ENCODE data around the gene OPRM1.

Gene OPRM1

DNA sequence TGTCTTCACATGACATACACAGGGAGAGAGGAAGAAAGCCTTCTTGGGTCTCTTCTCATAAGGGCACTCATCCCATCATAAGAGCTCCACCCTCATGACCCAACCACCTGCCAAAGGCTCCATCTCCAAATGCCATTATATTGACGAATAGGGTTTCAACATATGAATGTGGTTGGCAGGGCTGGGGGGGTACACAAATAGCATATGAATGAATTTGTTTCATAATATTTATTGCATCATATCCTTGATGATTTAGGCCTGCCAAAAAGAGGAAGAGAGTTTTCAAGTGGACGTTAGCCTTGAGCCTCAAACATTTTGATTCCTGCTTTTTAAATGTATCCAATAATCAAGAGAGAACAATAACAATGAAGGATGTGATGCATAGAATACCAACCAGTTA, 26.2 kb upstream of the OPRM1 start:
- Histone ChIP-seq H3K4me3 (ENCODE audit: insufficient read depth in 1 of 2, low read depth in 1 of 2, low read length in 2 of 2) (no peak overlapping the region), H2BK12ac (ENCODE audit: low read length in 2 of 2) (no peak overlapping the region), H3K23ac (ENCODE audit: low read length in 2 of 2) (no peak overlapping the region), H3K4me2 (ENCODE audit: low read length, poor library complexity, severe bottlenecking) (no peak overlapping the region), H2BK120ac (ENCODE audit: low read depth, low read length) (no peak overlapping the region), H3K14ac (ENCODE audit: low read length in 2 of 2) (no peak overlapping the region), H3K9me3 (ENCODE audit: control insufficient read depth, low read length) (no peaks in the 10 kb centered on the region), H3K36me3 (ENCODE audit: control insufficient read depth in 1 of 2, insufficient read depth in 2 of 2, low read depth in 1 of 2, low read length in 2 of 2) (no peaks in the 10 kb centered on the region), H3K4me1 (ENCODE audit: control insufficient read depth, insufficient read depth, low read depth, low read length) (no peaks in the 10 kb centered on the region), H3K27ac (ENCODE audit: low read length, poor library complexity, severe bottlenecking) (no peak overlapping the region), H4K91ac (ENCODE audit: low read length) (no peak overlapping the region), H4K8ac (ENCODE audit: low read length) (no peak overlapping the region), H3K79me1 (replicated peaks; ENCODE audit: low read length, poor library complexity, severe bottlenecking) (no peaks in the 10 kb centered on the region), H3K27me3 (ENCODE audit: control insufficient read depth in 1 of 2, insufficient read depth in 1 of 2, low read length in 2 of 2) (no peaks in the 10 kb centered on the region), H2AFZ (ENCODE audit: low read depth, low read length) (no peak overlapping the region), H2BK5ac (ENCODE audit: low read depth, low read length, poor library complexity, severe bottlenecking) (no peak overlapping the region), H3K18ac (ENCODE audit: low read depth in 1 of 2, low read length in 2 of 2) (no peak overlapping the region), H3K9ac (ENCODE audit: low read length) (no peak overlapping the region), H2AK5ac (ENCODE audit: low read length, severe bottlenecking) (no peak overlapping the region), H3K4ac (ENCODE audit: low read depth in 1 of 2, low read length in 2 of 2) (no peak overlapping the region), H2BK15ac (ENCODE audit: low read depth, poor library complexity, severe bottlenecking) (no peak overlapping the region)
- DNase-seq, result no peak
- WGBS, result no CpG with 5 or more reads among the region's 2 CpGs

DNA sequence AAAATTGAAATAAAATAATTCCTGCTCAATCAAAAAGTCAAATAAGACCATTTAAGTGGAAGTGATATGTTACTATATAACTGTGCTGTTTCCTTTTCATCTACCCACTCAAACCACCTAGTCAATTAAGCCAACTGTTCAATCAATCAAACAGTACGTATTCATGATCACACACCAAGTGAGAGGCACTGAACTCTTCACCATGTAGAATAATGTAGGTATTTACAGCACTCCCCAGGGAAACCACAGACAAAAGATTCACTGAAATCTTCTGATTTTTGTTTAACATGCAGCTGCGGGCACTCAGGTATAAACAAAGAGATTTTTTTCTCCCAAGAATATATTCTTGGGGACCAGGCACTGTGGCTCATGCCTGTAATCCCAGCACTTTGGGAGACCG, 21.3 kb upstream of the OPRM1 start:
- H3K9ac ChIP-seq (ENCODE audit: low read length), result no peak overlapping the region
- no peak overlapping the region for H3K4me3 ChIP-seq (ENCODE audit: insufficient read depth in 1 of 2, low read depth in 1 of 2, low read length in 2 of 2)
- H2BK12ac ChIP-seq (ENCODE audit: low read length in 2 of 2), result no peak overlapping the region
- H3K4me2 ChIP-seq (ENCODE audit: low read length, poor library complexity, severe bottlenecking), result no peak overlapping the region
- no peaks in the 10 kb centered on the region for H3K79me1 ChIP-seq (replicated peaks; ENCODE audit: low read length, poor library complexity, severe bottlenecking)
- no peaks in the 10 kb centered on the region for H3K27me3 ChIP-seq (ENCODE audit: control insufficient read depth in 1 of 2, insufficient read depth in 1 of 2, low read length in 2 of 2)
- H3K14ac ChIP-seq (ENCODE audit: low read length in 2 of 2), result no peak overlapping the region
- H3K36me3 ChIP-seq (ENCODE audit: control insufficient read depth in 1 of 2, insufficient read depth in 2 of 2, low read depth in 1 of 2, low read length in 2 of 2), result no peaks in the 10 kb centered on the region
- no peak overlapping the region for H2BK15ac ChIP-seq (ENCODE audit: low read depth, poor library complexity, severe bottlenecking)
- H4K91ac ChIP-seq (ENCODE audit: low read length), result no peak overlapping the region
- H3K18ac ChIP-seq (ENCODE audit: low read depth in 1 of 2, low read length in 2 of 2), result no peak overlapping the region
- H4K8ac ChIP-seq (ENCODE audit: low read length), result no peak overlapping the region
- no peak overlapping the region for H2BK5ac ChIP-seq (ENCODE audit: low read depth, low read length, poor library complexity, severe bottlenecking)
- H3K27ac ChIP-seq (ENCODE audit: low read length, poor library complexity, severe bottlenecking), result no peak overlapping the region
- H2AFZ ChIP-seq (ENCODE audit: low read depth, low read length), result no peak overlapping the region
- WGBS, result 70% methylated on average over 3 of the region's 3 CpGs
- no peak overlapping the region for H2AK5ac ChIP-seq (ENCODE audit: low read length, severe bottlenecking)
- no peak overlapping the region for H2BK120ac ChIP-seq (ENCODE audit: low read depth, low read length)
- H3K23ac ChIP-seq (ENCODE audit: low read length in 2 of 2), result no peak overlapping the region
- no peak overlapping the region for H3K4ac ChIP-seq (ENCODE audit: low read depth in 1 of 2, low read length in 2 of 2)
- H3K9me3 ChIP-seq (ENCODE audit: control insufficient read depth, low read length), result peaks cover 3% of the 10 kb centered on the region
- no peak for DNase-seq
- no peaks in the 10 kb centered on the region for H3K4me1 ChIP-seq (ENCODE audit: control insufficient read depth, insufficient read depth, low read depth, low read length)

DNA sequence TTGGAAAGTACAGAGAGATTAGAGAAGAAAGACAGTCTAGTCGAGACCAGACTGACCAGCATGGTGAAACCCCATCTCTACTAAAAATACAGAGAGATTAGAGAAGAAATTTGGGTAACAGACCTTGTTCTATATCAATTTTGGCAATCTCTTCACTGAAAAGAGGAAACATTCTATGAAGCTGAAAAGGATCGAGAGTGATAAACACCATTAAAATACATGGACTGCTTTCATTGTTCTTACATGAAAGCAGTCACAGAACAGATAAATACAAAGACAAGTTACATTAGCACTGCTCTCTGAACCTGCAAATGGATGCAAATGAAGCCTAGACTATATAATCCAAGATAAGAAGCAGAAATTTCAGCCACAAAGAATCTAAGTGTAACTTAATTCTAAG, 8.4 kb upstream of the OPRM1 start:
- Histone ChIP-seq H2AK5ac (ENCODE audit: low read length, severe bottlenecking) (no peak overlapping the region), H4K91ac (ENCODE audit: low read length) (no peak overlapping the region), H3K79me1 (replicated peaks; ENCODE audit: low read length, poor library complexity, severe bottlenecking) (no peaks in the 10 kb centered on the region), H3K23ac (ENCODE audit: low read length in 2 of 2) (no peak overlapping the region), H3K9me3 (ENCODE audit: control insufficient read depth, low read length) (peaks cover 11% of the 10 kb centered on the region), H2BK5ac (ENCODE audit: low read depth, low read length, poor library complexity, severe bottlenecking) (no peak overlapping the region), H3K4me1 (ENCODE audit: control insufficient read depth, insufficient read depth, low read depth, low read length) (no peaks in the 10 kb centered on the region), H4K8ac (ENCODE audit: low read length) (no peak overlapping the region), H2BK120ac (ENCODE audit: low read depth, low read length) (no peak overlapping the region), H3K4me3 (ENCODE audit: insufficient read depth in 1 of 2, low read depth in 1 of 2, low read length in 2 of 2) (no peak overlapping the region), H2AFZ (ENCODE audit: low read depth, low read length) (no peak overlapping the region), H2BK15ac (ENCODE audit: low read depth, poor library complexity, severe bottlenecking) (no peak overlapping the region), H3K18ac (ENCODE audit: low read depth in 1 of 2, low read length in 2 of 2) (no peak overlapping the region), H3K4ac (ENCODE audit: low read depth in 1 of 2, low read length in 2 of 2) (no peak overlapping the region), H2BK12ac (ENCODE audit: low read length in 2 of 2) (no peak overlapping the region), H3K9ac (ENCODE audit: low read length) (no peak overlapping the region), H3K4me2 (ENCODE audit: low read length, poor library complexity, severe bottlenecking) (no peak overlapping the region), H3K27me3 (ENCODE audit: control insufficient read depth in 1 of 2, insufficient read depth in 1 of 2, low read length in 2 of 2) (no peaks in the 10 kb centered on the region), H3K14ac (ENCODE audit: low read length in 2 of 2) (no peak overlapping the region), H3K36me3 (ENCODE audit: control insufficient read depth in 1 of 2, insufficient read depth in 2 of 2, low read depth in 1 of 2, low read length in 2 of 2) (no peaks in the 10 kb centered on the region), H3K27ac (ENCODE audit: low read length, poor library complexity, severe bottlenecking) (no peak overlapping the region)
- 100% methylated on average over 1 of the region's 2 CpGs for WGBS
- no peak for DNase-seq

DNA sequence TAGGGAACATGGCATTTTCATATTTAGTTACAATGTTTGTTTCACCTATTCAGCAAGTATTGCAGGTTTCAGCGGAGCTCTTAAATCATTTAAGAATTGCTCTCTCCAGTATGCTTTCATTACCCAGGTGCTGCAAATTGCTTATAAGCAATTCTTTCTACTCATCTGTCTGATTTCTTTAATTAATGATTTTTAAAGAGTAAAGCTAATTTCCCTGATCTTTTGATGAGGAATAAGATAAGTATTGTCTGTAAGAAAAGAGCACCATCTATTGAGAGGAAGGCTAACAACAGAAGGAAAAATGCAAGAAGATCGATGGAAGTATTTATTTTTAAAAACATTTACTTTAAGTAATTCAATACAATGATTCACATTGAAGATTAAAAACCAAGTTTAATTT, 2.0 kb downstream of the OPRM1 start:
- H2BK120ac ChIP-seq (ENCODE audit: low read depth, low read length), result no peak overlapping the region
- H3K14ac ChIP-seq (ENCODE audit: low read length in 2 of 2), result no peak overlapping the region
- no peak overlapping the region for H2AK5ac ChIP-seq (ENCODE audit: low read length, severe bottlenecking)
- no peaks in the 10 kb centered on the region for H3K79me1 ChIP-seq (replicated peaks; ENCODE audit: low read length, poor library complexity, severe bottlenecking)
- H4K91ac ChIP-seq (ENCODE audit: low read length), result no peak overlapping the region
- H3K27me3 ChIP-seq (ENCODE audit: control insufficient read depth in 1 of 2, insufficient read depth in 1 of 2, low read length in 2 of 2), result peaks cover 12 to 20% of the 10 kb centered on the region in 2 experiments
- WGBS, result 80% methylated on average over 1 of the region's 2 CpGs
- H4K8ac ChIP-seq (ENCODE audit: low read length), result no peak overlapping the region
- H3K36me3 ChIP-seq (ENCODE audit: control insufficient read depth in 1 of 2, insufficient read depth in 2 of 2, low read depth in 1 of 2, low read length in 2 of 2), result no peaks in the 10 kb centered on the region
- no peak overlapping the region for H3K18ac ChIP-seq (ENCODE audit: low read depth in 1 of 2, low read length in 2 of 2)
- H2AFZ ChIP-seq (ENCODE audit: low read depth, low read length), result no peak overlapping the region
- no peak overlapping the region for H2BK5ac ChIP-seq (ENCODE audit: low read depth, low read length, poor library complexity, severe bottlenecking)
- no peak overlapping the region for H3K4ac ChIP-seq (ENCODE audit: low read depth in 1 of 2, low read length in 2 of 2)
- DNase-seq, result no peak
- no peak overlapping the region for H3K4me2 ChIP-seq (ENCODE audit: low read length, poor library complexity, severe bottlenecking)
- H3K9ac ChIP-seq (ENCODE audit: low read length), result no peak overlapping the region
- no peaks in the 10 kb centered on the region for H3K9me3 ChIP-seq (ENCODE audit: control insufficient read depth, low read length)
- H3K27ac ChIP-seq (ENCODE audit: low read length, poor library complexity, severe bottlenecking), result no peak overlapping the region
- H2BK15ac ChIP-seq (ENCODE audit: low read depth, poor library complexity, severe bottlenecking), result no peak overlapping the region
- no peak overlapping the region for H3K4me3 ChIP-seq (ENCODE audit: insufficient read depth in 1 of 2, low read depth in 1 of 2, low read length in 2 of 2)
- H3K4me1 ChIP-seq (ENCODE audit: control insufficient read depth, insufficient read depth, low read depth, low read length), result peaks cover 6% of the 10 kb centered on the region
- H2BK12ac ChIP-seq (ENCODE audit: low read length in 2 of 2), result no peak overlapping the region
- H3K23ac ChIP-seq (ENCODE audit: low read length in 2 of 2), result no peak overlapping the region
